Midbrain (tissue), 1 donor: Measurements from ENCODE around the gene FAM120C.
A peak's percentile ranks its signal among the peaks of the same experiment; 100 is the strongest.

Experiments used
- DNase-seq: peaks from one replicate; lab custom pipeline; 2025; lab: John Stamatoyannopoulos, UW

The FAM120C gene

GRCh38 chrX:54182864-54183613 lies at the start of gene FAM120C:
FAM120C (minus strand) TSS chrX:54183254; CDS start chrX:54183198, 56 bp downstream.
- peak; percentile 78 for DNase-seq

GRCh38 chrX:54230435-54231148 lies 47.5 kb upstream of the FAM120C start:
- no peak for DNase-seq

- DNase-seq: no peak
Observed at GRCh38 chrX:54223581-54223980, 40.5 kb upstream of the FAM120C start.

GRCh38 chrX:54213603-54214002 lies 30.5 kb upstream of the FAM120C start:
- DNase-seq: no peak

- no peak for DNase-seq
Observed at GRCh38 chrX:54208531-54208930, 25.5 kb upstream of the FAM120C start.

GRCh38 chrX:54198262-54198661 lies 15.2 kb upstream of the FAM120C start:
- no peak for DNase-seq

GRCh38 chrX:54194982-54195588 lies 12.0 kb upstream of the FAM120C start:
- no peak for DNase-seq

- no peak for DNase-seq
Observed at GRCh38 chrX:54193085-54193821, 10.2 kb upstream of the FAM120C start.

GRCh38 chrX:54184474-54184873 lies 1.4 kb upstream of the FAM120C start:
- no peak for DNase-seq

GRCh38 chrX:54182194-54182863 lies 725 bp downstream of the FAM120C start:
- peak; percentile 38 for DNase-seq

GRCh38 chrX:54181202-54181953 lies 1.7 kb downstream of the FAM120C start:
- no peak for DNase-seq

GRCh38 chrX:54180403-54180802 lies 2.7 kb downstream of the FAM120C start:
- DNase-seq: no peak

- DNase-seq: no peak
Observed at GRCh38 chrX:54178100-54178940, 4.7 kb downstream of the FAM120C start.

GRCh38 chrX:54177306-54177705 lies 5.7 kb downstream of the FAM120C start:
- DNase-seq: no peak

GRCh38 chrX:54173791-54174190 lies 9.3 kb downstream of the FAM120C start:
- no peak for DNase-seq

- DNase-seq: no peak
Observed at GRCh38 chrX:54172455-54172854, 10.6 kb downstream of the FAM120C start.

- DNase-seq: no peak
Observed at GRCh38 chrX:54171527-54172250, 11.4 kb downstream of the FAM120C start.

GRCh38 chrX:54171091-54171490 lies 12.0 kb downstream of the FAM120C start:
- no peak for DNase-seq

- DNase-seq: no peak
Observed at GRCh38 chrX:54166915-54167314, 16.1 kb downstream of the FAM120C start.
